Fibroblast of villous mesenchyme (primary cell): Measurements from ENCODE around the gene ANXA5. TPM values are rescaled to one million over a fixed set of nuclear protein-coding genes. Genes with fewer than 3 reads are reported as not detected.

Source experiments
- DNase-seq: peaks from one replicate; pipeline ENCODE4 v3.0.0-alpha.2; 2010; ENCODE audit warnings: low read depth
- H3K4me3 ChIP-seq: 2 replicates; pipeline ENCODE4 v1.5.1; 2011; ENCODE audit warnings: low read depth, mild to moderate bottlenecking, low read length
- total RNA-seq: library from RNA; depleted of rRNA; stranded (reverse); fragments of >200 nt; gene quantifications from 2 replicates; pipeline ENCODE4 v1.2.3, GENCODE V29; 2012
- TF ChIP-seq, protein P1 (sequence below): IDR thresholded peaks from 2 replicates; pipeline ENCODE4 v1.5.1; 2012; ENCODE audit warnings: low read depth, mild to moderate bottlenecking, low read length; ENCODE audit not compliant: insufficient read depth

The ANXA5 gene
- total RNA-seq, 1 donor, result 939 TPM

GRCh38 chr4:121702136-121702535 is 5.4 kb upstream of the ANXA5 start:
- no peak overlapping the region for H3K4me3 ChIP-seq
- TF ChIP-seq, protein P1, sequence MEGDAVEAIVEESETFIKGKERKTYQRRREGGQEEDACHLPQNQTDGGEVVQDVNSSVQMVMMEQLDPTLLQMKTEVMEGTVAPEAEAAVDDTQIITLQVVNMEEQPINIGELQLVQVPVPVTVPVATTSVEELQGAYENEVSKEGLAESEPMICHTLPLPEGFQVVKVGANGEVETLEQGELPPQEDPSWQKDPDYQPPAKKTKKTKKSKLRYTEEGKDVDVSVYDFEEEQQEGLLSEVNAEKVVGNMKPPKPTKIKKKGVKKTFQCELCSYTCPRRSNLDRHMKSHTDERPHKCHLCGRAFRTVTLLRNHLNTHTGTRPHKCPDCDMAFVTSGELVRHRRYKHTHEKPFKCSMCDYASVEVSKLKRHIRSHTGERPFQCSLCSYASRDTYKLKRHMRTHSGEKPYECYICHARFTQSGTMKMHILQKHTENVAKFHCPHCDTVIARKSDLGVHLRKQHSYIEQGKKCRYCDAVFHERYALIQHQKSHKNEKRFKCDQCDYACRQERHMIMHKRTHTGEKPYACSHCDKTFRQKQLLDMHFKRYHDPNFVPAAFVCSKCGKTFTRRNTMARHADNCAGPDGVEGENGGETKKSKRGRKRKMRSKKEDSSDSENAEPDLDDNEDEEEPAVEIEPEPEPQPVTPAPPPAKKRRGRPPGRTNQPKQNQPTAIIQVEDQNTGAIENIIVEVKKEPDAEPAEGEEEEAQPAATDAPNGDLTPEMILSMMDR, result no peak
- no peak for DNase-seq

GRCh38 chr4:121701263-121701662 is 4.5 kb upstream of the ANXA5 start:
- no peak for DNase-seq
- no peak overlapping the region for H3K4me3 ChIP-seq
- TF ChIP-seq, protein P1, result no peak

- TF ChIP-seq, protein P1, result no peak
- no peak overlapping the region for H3K4me3 ChIP-seq
- no peak for DNase-seq
Observed at GRCh38 chr4:121698236-121698671, 1.5 kb upstream of the ANXA5 start.

DNA sequence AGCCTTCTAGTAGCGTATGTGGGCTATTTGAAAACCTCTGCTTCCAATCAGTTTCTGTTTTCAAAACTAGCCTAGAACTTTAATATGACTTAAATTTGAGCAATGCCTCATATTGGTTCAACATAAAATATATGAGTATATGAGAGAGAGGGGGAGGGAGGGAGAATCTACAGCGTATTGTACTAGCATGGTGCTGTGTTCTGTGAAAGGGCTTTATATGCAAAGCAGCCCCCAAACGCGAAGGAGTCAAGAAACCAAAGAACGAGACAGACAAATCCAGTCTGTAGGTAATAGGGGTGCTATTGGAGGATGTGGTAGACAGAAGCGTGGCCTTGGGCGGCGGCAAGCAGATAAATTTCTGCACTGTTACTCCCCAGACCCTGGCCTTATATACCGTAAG is 784 bp upstream of the ANXA5 start:
- TF ChIP-seq, protein P1, result no peak
- DNase-seq, result no peak
- peak overlapping the region; percentile 74 for H3K4me3 ChIP-seq

DNA sequence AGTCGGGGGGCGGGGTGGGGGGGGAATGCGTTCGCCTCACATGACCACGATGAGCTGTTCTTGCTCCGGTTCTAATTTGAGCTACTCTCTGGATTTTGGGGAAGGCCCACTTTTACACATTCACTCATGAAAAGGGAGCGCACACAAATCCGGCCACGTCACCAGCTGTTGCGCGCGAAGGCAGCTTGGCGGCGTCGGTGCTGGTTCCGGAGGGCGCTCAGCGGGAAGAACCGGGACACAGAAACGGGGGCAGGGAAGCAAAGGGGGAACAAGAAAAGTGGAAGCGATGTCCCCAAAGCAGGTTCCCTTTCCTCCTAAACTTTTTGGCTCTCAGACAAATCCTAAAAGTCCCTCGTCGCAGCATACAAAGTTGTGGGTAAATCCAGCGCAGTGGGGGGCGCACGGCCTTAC is 605 bp downstream of the ANXA5 start:
- H3K4me3 ChIP-seq, result peak overlapping the region; percentile 99
- peak; percentile 89 for DNase-seq
- TF ChIP-seq, protein P1, result peak; percentile 28

DNA sequence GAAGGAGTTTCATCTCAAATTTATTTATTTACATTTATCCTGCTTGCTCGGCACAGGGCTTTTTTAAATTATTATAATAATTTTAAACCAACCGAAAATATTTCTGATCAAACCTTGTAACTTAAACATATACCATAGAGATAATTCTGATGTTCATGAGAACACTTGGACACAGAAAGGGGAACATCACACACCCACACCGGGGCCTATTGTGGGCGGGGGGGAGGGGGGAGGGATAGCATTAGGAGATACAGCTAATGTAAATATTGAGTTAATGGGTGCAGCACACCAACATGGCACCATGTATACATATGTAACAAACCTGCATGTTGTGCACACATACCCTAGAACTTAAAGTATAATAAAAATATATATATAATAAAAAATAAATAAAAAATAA is 2.9 kb downstream of the ANXA5 start:
- no peak for DNase-seq
- peak overlapping the region; percentile 99 for H3K4me3 ChIP-seq
- TF ChIP-seq, protein P1, result no peak

DNA sequence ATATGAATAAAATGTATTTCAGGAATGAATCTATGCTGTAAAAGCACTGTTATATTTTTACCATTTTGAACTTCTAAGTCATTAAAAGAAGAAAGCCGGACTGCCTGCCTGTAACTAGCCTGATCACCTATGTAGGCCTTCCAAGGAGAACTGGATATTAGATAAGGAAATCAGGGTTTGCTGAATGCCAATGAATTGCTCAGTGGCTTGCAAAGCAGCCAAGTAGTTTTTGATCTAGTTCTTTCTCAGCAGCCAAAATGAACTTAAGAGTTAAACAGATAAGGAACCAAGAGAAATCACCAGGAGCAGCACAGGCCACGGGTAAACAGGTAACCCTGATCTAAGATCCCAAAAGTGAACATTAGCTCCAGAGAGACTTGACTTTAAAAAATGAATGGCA is 3.3 kb downstream of the ANXA5 start:
- H3K4me3 ChIP-seq, result peak overlapping the region; percentile 99
- TF ChIP-seq, protein P1, result no peak
- no peak for DNase-seq
